Measurements from ENCODE around the gene TANK. TPM values are rescaled to one million over a fixed set of nuclear protein-coding genes. Genes with fewer than 3 reads are reported as not detected.

TANK gene
- total RNA-seq, 1 experiment from 2014 or later, result 35.9 TPM

DNA sequence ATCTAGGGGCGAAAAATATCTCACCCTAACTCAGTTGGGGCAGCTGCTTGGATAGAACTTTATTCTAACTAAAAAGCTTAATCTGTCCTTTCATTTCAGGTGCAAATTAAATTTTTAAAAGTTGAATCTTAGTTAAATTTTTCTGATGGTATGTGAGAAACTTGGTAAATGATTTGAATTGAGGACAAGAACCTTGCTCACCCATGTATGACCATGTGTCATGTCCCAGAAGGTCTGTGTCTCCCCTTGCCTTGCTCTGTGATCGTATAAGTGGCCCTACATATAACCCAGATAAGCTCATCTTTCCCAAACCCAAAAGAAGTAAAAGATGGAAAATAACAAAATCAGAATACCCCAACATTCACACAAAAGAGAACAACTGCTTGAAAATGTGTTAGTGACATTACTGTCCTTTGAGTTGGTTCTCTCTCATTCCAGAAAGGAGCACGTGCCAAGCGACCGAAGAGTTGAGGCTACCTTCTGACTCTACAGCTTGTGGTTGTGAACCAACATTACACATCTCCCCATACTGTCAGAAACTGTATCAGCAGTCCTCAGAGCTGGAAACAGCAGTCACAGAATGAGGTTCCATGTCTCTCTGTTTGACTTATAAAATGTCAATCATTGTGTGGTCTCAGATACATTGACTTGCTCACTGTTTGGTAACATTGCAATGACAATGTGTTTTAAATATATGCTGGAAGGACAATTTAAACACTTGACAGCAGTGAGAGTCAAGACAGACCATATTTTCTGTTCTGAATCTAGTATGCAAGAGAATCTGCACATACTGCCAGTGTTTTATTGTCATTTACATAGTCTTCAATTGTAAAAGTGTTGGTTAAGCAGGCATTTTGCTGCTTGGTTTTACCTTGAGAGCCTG, 46.3 kb upstream of the TANK start:
- DNase-seq (ENCODE audit: low spot score), result no peak
- Histone ChIP-seq H3K9me3 (ENCODE audit: low read depth, low read length, poor library complexity, severe bottlenecking) (no peaks in the 10 kb centered on the region), H3K36me3 (ENCODE audit: insufficient read depth, low read length, poor library complexity, severe bottlenecking) (no peaks in the 10 kb centered on the region), H3K4me1 (ENCODE audit: insufficient read depth, low read length, poor library complexity, severe bottlenecking) (no peaks in the 10 kb centered on the region), H3K27ac (ENCODE audit: low read depth, low read length, poor library complexity, severe bottlenecking) (no peak overlapping the region), H3K4me3 (ENCODE audit: low read depth, low read length, poor library complexity, severe bottlenecking) (no peak overlapping the region), H3K27me3 (replicated peaks; ENCODE audit: insufficient read depth, low read depth, low read length, poor library complexity) (no peaks in the 10 kb centered on the region)
- TF ChIP-seq EZH2 (IDR thresholded peaks at IDR 0.05; ENCODE audit: borderline replicate concordance, low read depth, low read length, poor library complexity, severe bottlenecking), result no peak
- TF ChIP-seq, protein P1, sequence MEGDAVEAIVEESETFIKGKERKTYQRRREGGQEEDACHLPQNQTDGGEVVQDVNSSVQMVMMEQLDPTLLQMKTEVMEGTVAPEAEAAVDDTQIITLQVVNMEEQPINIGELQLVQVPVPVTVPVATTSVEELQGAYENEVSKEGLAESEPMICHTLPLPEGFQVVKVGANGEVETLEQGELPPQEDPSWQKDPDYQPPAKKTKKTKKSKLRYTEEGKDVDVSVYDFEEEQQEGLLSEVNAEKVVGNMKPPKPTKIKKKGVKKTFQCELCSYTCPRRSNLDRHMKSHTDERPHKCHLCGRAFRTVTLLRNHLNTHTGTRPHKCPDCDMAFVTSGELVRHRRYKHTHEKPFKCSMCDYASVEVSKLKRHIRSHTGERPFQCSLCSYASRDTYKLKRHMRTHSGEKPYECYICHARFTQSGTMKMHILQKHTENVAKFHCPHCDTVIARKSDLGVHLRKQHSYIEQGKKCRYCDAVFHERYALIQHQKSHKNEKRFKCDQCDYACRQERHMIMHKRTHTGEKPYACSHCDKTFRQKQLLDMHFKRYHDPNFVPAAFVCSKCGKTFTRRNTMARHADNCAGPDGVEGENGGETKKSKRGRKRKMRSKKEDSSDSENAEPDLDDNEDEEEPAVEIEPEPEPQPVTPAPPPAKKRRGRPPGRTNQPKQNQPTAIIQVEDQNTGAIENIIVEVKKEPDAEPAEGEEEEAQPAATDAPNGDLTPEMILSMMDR (conservative IDR thresholded peaks at IDR 0.05; ENCODE audit: low read depth, low read length), result no peak
- ChIA-PET POLR2A (ENCODE audit: low non-redundant PET) (interaction anchor here (0.6 kb wide), 2 partner anchors 48 to 170 kb away, joined by 3 read pairs; no protein-coding TSS in a partner anchor), CTCF (no interaction called here)
- intact Hi-C loops (cut with micrococcal nuclease; ENCODE audit: unreplicated experiment), result no loop called here
- no TSS peak for BruUV-seq (replicated peaks)

DNA sequence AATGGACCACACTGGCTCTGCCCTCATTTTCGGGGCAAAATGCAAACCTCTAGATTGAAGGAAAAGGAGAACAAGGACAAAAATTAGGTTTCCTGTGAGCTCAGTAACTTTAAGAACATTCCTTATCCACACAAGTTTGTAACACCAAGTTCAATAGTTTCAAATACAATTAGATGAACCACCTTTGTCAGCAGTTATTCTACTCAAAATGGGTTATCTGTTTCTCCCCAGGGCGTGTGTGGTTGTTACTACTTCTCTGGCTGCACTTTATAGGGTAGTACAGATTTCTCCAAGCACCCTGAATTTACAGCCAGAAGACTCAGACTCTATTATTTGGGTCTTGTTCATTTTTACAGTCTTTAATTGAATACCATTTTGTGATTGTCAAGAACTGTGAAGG, 45.0 kb upstream of the TANK start:
- no peak for TF ChIP-seq EZH2 (IDR thresholded peaks at IDR 0.05; ENCODE audit: borderline replicate concordance, low read depth, low read length, poor library complexity, severe bottlenecking)
- TF ChIP-seq, protein P1 (conservative IDR thresholded peaks at IDR 0.05; ENCODE audit: low read depth, low read length), result no peak
- Histone ChIP-seq H3K36me3 (ENCODE audit: insufficient read depth, low read length, poor library complexity, severe bottlenecking) (no peaks in the 10 kb centered on the region), H3K27me3 (replicated peaks; ENCODE audit: insufficient read depth, low read depth, low read length, poor library complexity) (no peaks in the 10 kb centered on the region), H3K4me3 (ENCODE audit: low read depth, low read length, poor library complexity, severe bottlenecking) (no peak overlapping the region), H3K9me3 (ENCODE audit: low read depth, low read length, poor library complexity, severe bottlenecking) (no peaks in the 10 kb centered on the region), H3K4me1 (ENCODE audit: insufficient read depth, low read length, poor library complexity, severe bottlenecking) (no peaks in the 10 kb centered on the region), H3K27ac (ENCODE audit: low read depth, low read length, poor library complexity, severe bottlenecking) (no peak overlapping the region)
- ChIA-PET POLR2A (ENCODE audit: low non-redundant PET) (no interaction called here), CTCF (no interaction called here)
- BruUV-seq (replicated peaks), result no TSS peak
- DNase-seq (ENCODE audit: low spot score), result no peak
- intact Hi-C loops (cut with micrococcal nuclease; ENCODE audit: unreplicated experiment), result no loop called here

DNA sequence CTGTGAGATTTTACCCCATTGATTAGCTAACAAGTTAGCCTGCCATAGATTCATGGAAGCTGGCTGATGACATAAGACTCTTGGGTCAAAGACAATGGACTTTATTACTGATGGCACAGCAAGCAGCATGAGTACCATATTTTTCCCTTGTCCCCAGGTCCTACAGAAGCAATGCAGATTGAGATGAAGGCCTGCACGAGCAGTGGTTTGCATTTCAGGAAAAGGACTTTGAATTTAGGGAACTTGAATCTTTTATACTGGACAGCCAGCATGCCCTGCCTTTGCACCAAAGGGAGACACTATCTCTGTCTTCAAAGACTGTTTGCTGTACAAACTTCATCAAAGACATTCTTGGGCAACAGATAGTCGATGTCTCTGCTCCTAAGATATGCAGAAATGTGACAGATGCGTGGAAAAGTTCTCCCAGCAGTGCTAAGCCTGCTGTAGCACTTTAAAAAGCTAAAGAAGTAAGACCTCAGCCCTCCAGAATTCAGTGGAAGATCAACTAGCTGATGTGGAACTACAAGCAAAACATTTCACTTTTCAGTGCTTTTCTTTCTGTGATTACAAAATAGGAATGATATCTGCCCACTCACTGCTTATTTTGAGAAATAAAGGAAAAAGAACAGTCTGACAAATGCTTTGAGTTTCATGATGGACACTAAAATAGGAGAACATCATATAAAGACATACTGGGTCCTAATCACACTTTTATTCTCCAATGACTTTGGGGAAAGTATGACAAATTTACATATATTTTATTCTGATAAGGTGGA, 44.4 kb upstream of the TANK start:
- H3K36me3 ChIP-seq (ENCODE audit: insufficient read depth, low read length, poor library complexity, severe bottlenecking), result no peaks in the 10 kb centered on the region
- no peaks in the 10 kb centered on the region for H3K9me3 ChIP-seq (ENCODE audit: low read depth, low read length, poor library complexity, severe bottlenecking)
- BruUV-seq (replicated peaks), result no TSS peak
- H3K4me3 ChIP-seq (ENCODE audit: low read depth, low read length, poor library complexity, severe bottlenecking), result no peak overlapping the region
- H3K27ac ChIP-seq (ENCODE audit: low read depth, low read length, poor library complexity, severe bottlenecking), result no peak overlapping the region
- ChIA-PET CTCF (no interaction called here), POLR2A (ENCODE audit: low non-redundant PET) (no interaction called here)
- no peaks in the 10 kb centered on the region for H3K27me3 ChIP-seq (replicated peaks; ENCODE audit: insufficient read depth, low read depth, low read length, poor library complexity)
- intact Hi-C loops (cut with micrococcal nuclease; ENCODE audit: unreplicated experiment), result no loop called here
- no peak for TF ChIP-seq EZH2 (IDR thresholded peaks at IDR 0.05; ENCODE audit: borderline replicate concordance, low read depth, low read length, poor library complexity, severe bottlenecking)
- TF ChIP-seq, protein P1 (conservative IDR thresholded peaks at IDR 0.05; ENCODE audit: low read depth, low read length), result no peak
- no peaks in the 10 kb centered on the region for H3K4me1 ChIP-seq (ENCODE audit: insufficient read depth, low read length, poor library complexity, severe bottlenecking)
- DNase-seq (ENCODE audit: low spot score), result no peak
